ENCODE results near the gene MED12. TPM values are rescaled to one million over a fixed set of nuclear protein-coding genes. Genes with fewer than 3 reads are reported as not detected.

The MED12 gene
- total RNA-seq, 3 donors from 2014 or later (not counting 1 experiment from before 2014, with no cell fraction given): 111 to 156 (median 115) TPM

GRCh38 chrX:71162981-71163380, 44.6 kb downstream of the MED12 start:
- Histone ChIP-seq H3K27ac (ENCODE audit: low read length) (no peak overlapping the region), H3K4me3 (ENCODE audit: low read length) (no peak overlapping the region), H3K27me3 (ENCODE audit: control insufficient read depth, insufficient read depth, low read length) (no peaks in the 10 kb centered on the region), H3K9me3 (ENCODE audit: control insufficient read depth, insufficient read depth, low read length) (no peaks in the 10 kb centered on the region), H3K36me3 (ENCODE audit: control insufficient read depth, insufficient read depth, low read length) (no peaks in the 10 kb centered on the region), H3K4me1 (ENCODE audit: control insufficient read depth, insufficient read depth, low read length) (no peaks in the 10 kb centered on the region)
- WGBS (ENCODE audit: insufficient coverage): 92% methylated on average over 4 of the region's 4 CpGs
- DNase-seq (no peak), ATAC-seq (no peak)
- no peak for TF ChIP-seq CTCF (IDR thresholded peaks at IDR 0.05)
- no peaks in the 10 kb centered on the region for H3K9me3 Mint-ChIP-seq
- H3K4me3 Mint-ChIP-seq: no peak overlapping the region
- H3K27ac Mint-ChIP-seq: no peak overlapping the region
- intact Hi-C loops (cut with micrococcal nuclease): no loop called here
- no peaks in the 10 kb centered on the region for H3K36me3 Mint-ChIP-seq
- no peaks in the 10 kb centered on the region for H3K27me3 Mint-ChIP-seq (ENCODE audit: low read depth in 2 of 2)
- no peaks in the 10 kb centered on the region for H3K4me1 Mint-ChIP-seq

GRCh38 chrX:71164071-71164470, 45.7 kb downstream of the MED12 start:
- H3K27me3 Mint-ChIP-seq (ENCODE audit: low read depth in 2 of 2): no peaks in the 10 kb centered on the region
- intact Hi-C loops (cut with micrococcal nuclease): no loop called here
- no peaks in the 10 kb centered on the region for H3K9me3 ChIP-seq (ENCODE audit: control insufficient read depth, insufficient read depth, low read length)
- no peaks in the 10 kb centered on the region for H3K9me3 Mint-ChIP-seq
- no peak overlapping the region for H3K4me3 ChIP-seq (ENCODE audit: low read length)
- TF ChIP-seq CTCF (IDR thresholded peaks at IDR 0.05): no peak
- H3K36me3 ChIP-seq (ENCODE audit: control insufficient read depth, insufficient read depth, low read length): no peaks in the 10 kb centered on the region
- no peaks in the 10 kb centered on the region for H3K4me1 ChIP-seq (ENCODE audit: control insufficient read depth, insufficient read depth, low read length)
- no peaks in the 10 kb centered on the region for H3K4me1 Mint-ChIP-seq
- no peak for DNase-seq
- H3K36me3 Mint-ChIP-seq: no peaks in the 10 kb centered on the region
- H3K27ac Mint-ChIP-seq: no peak overlapping the region
- H3K4me3 Mint-ChIP-seq: no peak overlapping the region
- H3K27ac ChIP-seq (ENCODE audit: low read length): no peak overlapping the region
- H3K27me3 ChIP-seq (ENCODE audit: control insufficient read depth, insufficient read depth, low read length): no peaks in the 10 kb centered on the region
- WGBS (ENCODE audit: insufficient coverage): 97% methylated on average over 11 of the region's 12 CpGs
- ATAC-seq: no peak

GRCh38 chrX:71166461-71166860, 48.1 kb downstream of the MED12 start:
- H3K9me3 ChIP-seq (ENCODE audit: control insufficient read depth, insufficient read depth, low read length): no peaks in the 10 kb centered on the region

More at GRCh38 chrX:71166461-71166860, 48.1 kb downstream of the MED12 start:
- H3K36me3 ChIP-seq (ENCODE audit: control insufficient read depth, insufficient read depth, low read length): no peaks in the 10 kb centered on the region
- no peaks in the 10 kb centered on the region for H3K27me3 ChIP-seq (ENCODE audit: control insufficient read depth, insufficient read depth, low read length)
- ATAC-seq: no peak
- Mint-ChIP-seq H3K27ac (no peak overlapping the region), H3K27me3 (ENCODE audit: low read depth in 2 of 2) (no peaks in the 10 kb centered on the region), H3K4me3 (no peak overlapping the region), H3K9me3 (no peaks in the 10 kb centered on the region), H3K36me3 (no peaks in the 10 kb centered on the region), H3K4me1 (peaks cover 2 to 3% of the 10 kb centered on the region in 2 donors)
- WGBS (ENCODE audit: insufficient coverage): 82% methylated on average over 4 of the region's 6 CpGs
- TF ChIP-seq CTCF (IDR thresholded peaks at IDR 0.05): no peak
- no peak overlapping the region for H3K27ac ChIP-seq (ENCODE audit: low read length)
- intact Hi-C loops (cut with micrococcal nuclease): no loop called here
- H3K4me3 ChIP-seq (ENCODE audit: low read length): no peak overlapping the region
- DNase-seq: no peak
- H3K4me1 ChIP-seq (ENCODE audit: control insufficient read depth, insufficient read depth, low read length): no peaks in the 10 kb centered on the region
